KMS-11 (cell line): ENCODE data around the gene MYF5.

Experiments
- H2AFZ ChIP-seq: fragments of 200-600 bp; sonication (generic); 2 replicates; pipeline ENCODE4 v1.6.1; 2016; ENCODE audit warnings: antibody characterized with exemption, mixed run types, low read depth
- H3K27ac ChIP-seq: fragments of 200-600 bp; sonication (generic); 2 replicates; pipeline ENCODE4 v1.6.1; 2016; ENCODE audit warnings: mild to moderate bottlenecking, mixed run types
- H3K27me3 ChIP-seq: fragments of 200-600 bp; sonication (generic); 2 replicates; pipeline ENCODE4 v1.6.1; 2017; ENCODE audit warnings: mild to moderate bottlenecking, low read depth, mixed run types, moderate library complexity; ENCODE audit not compliant: insufficient read depth
- H3K36me3 ChIP-seq: fragments of 200-600 bp; sonication (generic); 2 replicates; pipeline ENCODE4 v1.6.1; 2017; ENCODE audit warnings: mild to moderate bottlenecking, mixed run types; ENCODE audit not compliant: insufficient read depth
- H3K4me1 ChIP-seq: fragments of 200-600 bp; sonication (generic); 2 replicates; pipeline ENCODE4 v1.6.1; 2016; ENCODE audit warnings: mild to moderate bottlenecking, low read depth, mixed run types; ENCODE audit not compliant: poor library complexity, severe bottlenecking
- H3K4me2 ChIP-seq: fragments of 200-600 bp; sonication (generic); 2 replicates; pipeline ENCODE4 v1.7.0; 2016; ENCODE audit warnings: mild to moderate bottlenecking, mixed run types
- H3K4me3 ChIP-seq: fragments of 200-600 bp; sonication (generic); IDR thresholded peaks from 2 replicates; pipeline ENCODE4 v1.6.1; 2017; ENCODE audit warnings: low read depth, low read length, mixed read lengths; ENCODE audit not compliant: insufficient read depth
- H3K79me2 ChIP-seq: fragments of 200-600 bp; sonication (generic); 2 replicates; pipeline ENCODE4 v1.6.1; 2016; ENCODE audit warnings: low read depth, mixed run types; ENCODE audit not compliant: insufficient read depth
- H3K9ac ChIP-seq: fragments of 200-600 bp; sonication (generic); 2 replicates; pipeline ENCODE4 v1.6.1; 2016; ENCODE audit warnings: mild to moderate bottlenecking, mixed run types
- H4K20me1 ChIP-seq: fragments of 200-600 bp; sonication (generic); 2 replicates; pipeline ENCODE4 v1.6.1; 2016; ENCODE audit warnings: mild to moderate bottlenecking, mixed run types; ENCODE audit not compliant: insufficient read depth
- TF ChIP-seq, protein P1 (sequence below): fragments of 200-600 bp; sonication (generic); conservative IDR thresholded peaks from 2 replicates; pipeline ENCODE4 v1.6.1; 2017; ENCODE audit warnings: low read depth, mild to moderate bottlenecking, antibody characterized with exemption, low read length, moderate library complexity, mixed read lengths

Gene MYF5

GRCh38 chr12:80702889-80703805 lies 13.6 kb upstream of the MYF5 start:
- Histone ChIP-seq H4K20me1 (no peaks in the 10 kb centered on the region), H3K27me3 (no peaks in the 10 kb centered on the region), H3K4me2 (peak overlapping the region; percentile 93), H3K79me2 (no peaks in the 10 kb centered on the region), H2AFZ (peak overlapping the region; percentile 61), H3K27ac (peak overlapping the region; percentile 85), H3K36me3 (no peaks in the 10 kb centered on the region), H3K4me1 (peaks cover 66% of the 10 kb centered on the region), H3K4me3 (no peak overlapping the region), H3K9ac (peak overlapping the region; percentile 60)
- TF ChIP-seq, protein P1, sequence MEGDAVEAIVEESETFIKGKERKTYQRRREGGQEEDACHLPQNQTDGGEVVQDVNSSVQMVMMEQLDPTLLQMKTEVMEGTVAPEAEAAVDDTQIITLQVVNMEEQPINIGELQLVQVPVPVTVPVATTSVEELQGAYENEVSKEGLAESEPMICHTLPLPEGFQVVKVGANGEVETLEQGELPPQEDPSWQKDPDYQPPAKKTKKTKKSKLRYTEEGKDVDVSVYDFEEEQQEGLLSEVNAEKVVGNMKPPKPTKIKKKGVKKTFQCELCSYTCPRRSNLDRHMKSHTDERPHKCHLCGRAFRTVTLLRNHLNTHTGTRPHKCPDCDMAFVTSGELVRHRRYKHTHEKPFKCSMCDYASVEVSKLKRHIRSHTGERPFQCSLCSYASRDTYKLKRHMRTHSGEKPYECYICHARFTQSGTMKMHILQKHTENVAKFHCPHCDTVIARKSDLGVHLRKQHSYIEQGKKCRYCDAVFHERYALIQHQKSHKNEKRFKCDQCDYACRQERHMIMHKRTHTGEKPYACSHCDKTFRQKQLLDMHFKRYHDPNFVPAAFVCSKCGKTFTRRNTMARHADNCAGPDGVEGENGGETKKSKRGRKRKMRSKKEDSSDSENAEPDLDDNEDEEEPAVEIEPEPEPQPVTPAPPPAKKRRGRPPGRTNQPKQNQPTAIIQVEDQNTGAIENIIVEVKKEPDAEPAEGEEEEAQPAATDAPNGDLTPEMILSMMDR, result no peak

DNA sequence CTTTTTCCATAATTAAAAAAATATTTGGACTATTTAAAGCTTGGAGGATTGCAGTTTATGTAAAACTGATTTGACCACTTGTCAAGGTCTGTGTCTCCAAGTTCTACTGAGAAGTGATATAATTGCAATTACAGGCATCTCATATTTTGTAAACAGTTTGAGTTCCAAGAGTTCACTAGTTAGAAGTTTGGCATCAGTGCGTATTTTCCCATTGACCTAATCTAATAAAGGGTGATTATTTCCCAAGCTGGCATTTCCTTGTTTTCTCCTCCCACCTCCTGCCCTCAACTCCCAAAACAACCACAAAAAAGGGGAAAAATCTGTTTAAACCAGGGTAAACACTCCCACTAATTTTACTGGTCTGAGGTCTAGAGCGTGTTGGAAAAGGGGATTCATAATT lies 12.3 kb upstream of the MYF5 start:
- Histone ChIP-seq H3K27me3 (no peaks in the 10 kb centered on the region), H3K36me3 (no peaks in the 10 kb centered on the region), H3K4me3 (no peak overlapping the region), H3K79me2 (no peaks in the 10 kb centered on the region), H2AFZ (no peak overlapping the region), H3K27ac (peak overlapping the region; percentile 85), H3K4me1 (peaks cover 66% of the 10 kb centered on the region), H3K9ac (no peak overlapping the region), H3K4me2 (peak overlapping the region; percentile 93), H4K20me1 (no peaks in the 10 kb centered on the region)
- TF ChIP-seq, protein P1, result no peak

DNA sequence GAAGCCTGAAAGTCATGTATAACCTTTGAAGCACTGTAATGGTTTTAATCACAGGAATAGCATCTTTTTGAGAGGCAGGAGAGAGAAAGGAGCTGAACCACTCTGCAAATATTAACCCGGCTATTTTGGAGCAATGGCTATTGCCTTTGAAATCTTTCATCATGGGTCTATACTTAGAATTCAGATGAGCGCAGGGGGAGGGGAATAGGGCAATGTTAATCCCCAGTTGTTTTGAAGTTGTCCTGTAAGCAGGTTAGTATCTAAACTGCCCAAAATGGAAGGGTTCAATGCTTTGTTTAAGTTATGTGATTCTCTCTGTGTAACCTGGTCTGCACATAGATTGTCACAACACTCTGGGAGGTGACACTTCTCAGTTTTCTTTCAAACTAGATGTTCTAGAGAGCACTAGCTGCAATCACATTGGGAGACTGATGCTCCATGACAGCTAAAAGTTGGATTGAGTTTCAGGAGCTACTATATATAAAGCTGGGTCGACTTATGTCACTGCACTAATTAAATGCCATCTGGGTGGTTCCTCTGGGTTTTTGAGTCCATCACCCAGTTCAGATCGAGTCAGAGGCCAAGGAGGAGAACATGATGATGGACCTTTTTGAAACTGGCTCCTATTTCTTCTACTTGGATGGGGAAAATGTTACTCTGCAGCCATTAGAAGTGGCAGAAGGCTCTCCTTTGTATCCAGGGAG lies 9.4 kb upstream of the MYF5 start, which contains the start of gene MYF6:
Gene MYF6, plus strand, starts transcription at position 509 of the 704 bp plus-strand sequence. Its CDS starts 86 bp downstream, at position 595.
- no peaks in the 10 kb centered on the region for H3K79me2 ChIP-seq
- no peaks in the 10 kb centered on the region for H4K20me1 ChIP-seq
- no peak within 1 kb of the TSS for H3K9ac ChIP-seq
- H3K36me3 ChIP-seq, result no peaks in the 10 kb centered on the region
- no peaks in the 10 kb centered on the region for H3K27me3 ChIP-seq
- peaks cover 41% of the 10 kb centered on the region for H3K4me1 ChIP-seq
- TF ChIP-seq, protein P1, result no peak
- no peak within 1 kb of the TSS for H2AFZ ChIP-seq
- peak within 1 kb of the TSS; percentile 93; the same call in 1 of the 2 replicates for H3K4me2 ChIP-seq
- H3K27ac ChIP-seq, result no peak within 1 kb of the TSS
- H3K4me3 ChIP-seq, result no peak within 1 kb of the TSS

DNA sequence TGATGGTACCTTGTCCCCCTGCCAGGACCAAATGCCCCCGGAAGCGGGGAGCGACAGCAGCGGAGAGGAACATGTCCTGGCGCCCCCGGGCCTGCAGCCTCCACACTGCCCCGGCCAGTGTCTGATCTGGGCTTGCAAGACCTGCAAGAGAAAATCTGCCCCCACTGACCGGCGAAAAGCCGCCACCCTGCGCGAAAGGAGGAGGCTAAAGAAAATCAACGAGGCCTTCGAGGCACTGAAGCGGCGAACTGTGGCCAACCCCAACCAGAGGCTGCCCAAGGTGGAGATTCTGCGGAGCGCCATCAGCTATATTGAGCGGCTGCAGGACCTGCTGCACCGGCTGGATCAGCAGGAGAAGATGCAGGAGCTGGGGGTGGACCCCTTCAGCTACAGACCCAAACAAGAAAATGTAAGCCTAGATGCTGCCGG lies 8.9 kb upstream of the MYF5 start:
- Histone ChIP-seq H3K4me2 (no peak overlapping the region), H2AFZ (no peak overlapping the region), H3K79me2 (no peaks in the 10 kb centered on the region), H3K36me3 (no peaks in the 10 kb centered on the region), H4K20me1 (no peaks in the 10 kb centered on the region), H3K4me3 (no peak overlapping the region), H3K27ac (no peak overlapping the region), H3K4me1 (peaks cover 39% of the 10 kb centered on the region), H3K9ac (no peak overlapping the region), H3K27me3 (no peaks in the 10 kb centered on the region)
- TF ChIP-seq, protein P1, result no peak
